Stomach (tissue), 4 donors: ENCODE measurements around the gene PEX26.

Source experiments
- EP300 ChIP-seq: sonication (generic); formaldehyde crosslinking; IDR thresholded peaks from one replicate; pipeline ENCODE4 v1.6.1; 2017; ENCODE audit warnings: antibody characterized with exemption
- POLR2AphosphoS5 ChIP-seq, 3 donors: sonication (generic); formaldehyde crosslinking; IDR thresholded peaks; one replicate each; pipeline ENCODE4 v1.6.1; 2016; ENCODE audit warnings: antibody characterized with exemption in 3 of 3
- TF ChIP-seq, protein P1 (sequence below), 7 experiments: fragments of 450-650 bp in 4 of 7; fragments of 200-600 bp in 3 of 7; sonication (generic) in 3 of 7; IDR thresholded peaks; one replicate each; pipeline ENCODE4 v1.5.1; 2016 to 2019; ENCODE audit warnings: antibody characterized with exemption in 7 of 7, control low read depth in 2 of 7, mild to moderate bottlenecking in 1 of 7

- TF ChIP-seq, protein P1, sequence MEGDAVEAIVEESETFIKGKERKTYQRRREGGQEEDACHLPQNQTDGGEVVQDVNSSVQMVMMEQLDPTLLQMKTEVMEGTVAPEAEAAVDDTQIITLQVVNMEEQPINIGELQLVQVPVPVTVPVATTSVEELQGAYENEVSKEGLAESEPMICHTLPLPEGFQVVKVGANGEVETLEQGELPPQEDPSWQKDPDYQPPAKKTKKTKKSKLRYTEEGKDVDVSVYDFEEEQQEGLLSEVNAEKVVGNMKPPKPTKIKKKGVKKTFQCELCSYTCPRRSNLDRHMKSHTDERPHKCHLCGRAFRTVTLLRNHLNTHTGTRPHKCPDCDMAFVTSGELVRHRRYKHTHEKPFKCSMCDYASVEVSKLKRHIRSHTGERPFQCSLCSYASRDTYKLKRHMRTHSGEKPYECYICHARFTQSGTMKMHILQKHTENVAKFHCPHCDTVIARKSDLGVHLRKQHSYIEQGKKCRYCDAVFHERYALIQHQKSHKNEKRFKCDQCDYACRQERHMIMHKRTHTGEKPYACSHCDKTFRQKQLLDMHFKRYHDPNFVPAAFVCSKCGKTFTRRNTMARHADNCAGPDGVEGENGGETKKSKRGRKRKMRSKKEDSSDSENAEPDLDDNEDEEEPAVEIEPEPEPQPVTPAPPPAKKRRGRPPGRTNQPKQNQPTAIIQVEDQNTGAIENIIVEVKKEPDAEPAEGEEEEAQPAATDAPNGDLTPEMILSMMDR (IDR thresholded peaks at IDR 0.05): no peak
- TF ChIP-seq EP300 (no peak), POLR2AphosphoS5 (IDR thresholded peaks at IDR 0.05) (no peak)
Observed at GRCh38 chr22:18045794-18046193, 32.0 kb upstream of the PEX26 start.
